ENCODE data around the gene ECHS1. TPM values are rescaled to one million over a fixed set of nuclear protein-coding genes. Genes with fewer than 3 reads are reported as not detected.

ECHS1 gene
- total and polyA plus RNA-seq, 2 experiments from 2014 or later: 82.2 to 150 TPM

DNA sequence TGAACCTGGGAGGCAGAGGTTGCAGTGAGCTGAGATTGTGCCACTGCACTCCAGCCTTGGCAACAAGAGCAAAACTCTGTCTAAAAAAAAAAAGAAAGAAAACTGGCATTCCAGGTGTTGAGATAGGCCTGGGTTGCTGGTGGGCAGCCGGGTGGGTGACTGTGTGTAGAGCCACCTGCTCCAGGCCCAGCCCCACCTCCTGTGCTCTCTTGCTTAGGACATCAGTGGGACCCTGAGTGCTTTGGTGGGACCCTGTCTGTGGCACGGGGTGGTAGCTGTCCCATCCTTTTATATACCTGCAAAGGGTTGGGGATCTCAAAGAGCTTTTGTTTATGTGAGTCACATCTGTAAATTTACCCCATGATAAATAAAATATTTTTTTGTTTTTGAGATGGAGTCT is 12.1 kb upstream of the ECHS1 start:
- Histone ChIP-seq H3K36me3 (ENCODE audit: low read depth) (no peaks in the 10 kb centered on the region; the same call in 1 of the 2 replicates), H3K27ac (no peak overlapping the region), H3K4me1 (ENCODE audit: insufficient read depth) (no peaks in the 10 kb centered on the region), H3K9me2 (ENCODE audit: insufficient read depth) (no peaks in the 10 kb centered on the region), H3K9me3 (ENCODE audit: low read depth) (no peaks in the 10 kb centered on the region), H3K79me2 (ENCODE audit: insufficient read depth) (no peaks in the 10 kb centered on the region), H3K9ac (no peak overlapping the region), H3K4me2 (ENCODE audit: unreplicated experiment) (no peak overlapping the region), H2AFZ (no peak overlapping the region), H3K27me3 (replicated peaks; ENCODE audit: insufficient read depth) (no peaks in the 10 kb centered on the region), H3F3A (ENCODE audit: insufficient read depth) (no peaks in the 10 kb centered on the region), H4K20me1 (ENCODE audit: insufficient read depth) (no peaks in the 10 kb centered on the region), H3K4me3 (no peak overlapping the region)
- TF ChIP-seq EZH2phosphoT487 (IDR thresholded peaks at IDR 0.05; ENCODE audit: insufficient read depth, low read depth) (no peak), EZH2 (IDR thresholded peaks at IDR 0.05; ENCODE audit: insufficient read depth, poor library complexity, severe bottlenecking) (no peak)
- DNase-seq: no peak
- WGBS, 2 experiments (ENCODE audit: low coverage in 1 of 2, low lambda C conversion rate in 2 of 2, missing lambda C conversion rate in 2 of 2): 89 to 96% methylated on average over 2 of the region's 2 CpGs
- in situ Hi-C loops (cut with MboI): no loop called here

GRCh38 chr10:133384071-133384470 is 10.9 kb upstream of the ECHS1 start:
- H3F3A ChIP-seq (ENCODE audit: insufficient read depth): no peaks in the 10 kb centered on the region
- in situ Hi-C loops (cut with MboI): no loop called here
- no peaks in the 10 kb centered on the region for H4K20me1 ChIP-seq (ENCODE audit: insufficient read depth)
- H3K4me1 ChIP-seq (ENCODE audit: insufficient read depth): no peaks in the 10 kb centered on the region
- H3K9me2 ChIP-seq (ENCODE audit: insufficient read depth): no peaks in the 10 kb centered on the region
- no peak overlapping the region for H3K4me3 ChIP-seq
- H3K36me3 ChIP-seq (ENCODE audit: low read depth): no peaks in the 10 kb centered on the region; the same call in 1 of the 2 replicates
- H3K79me2 ChIP-seq (ENCODE audit: insufficient read depth): no peaks in the 10 kb centered on the region
- H3K9me3 ChIP-seq (ENCODE audit: low read depth): no peaks in the 10 kb centered on the region
- no peak for DNase-seq
- no peak for TF ChIP-seq EZH2phosphoT487 (IDR thresholded peaks at IDR 0.05; ENCODE audit: insufficient read depth, low read depth)
- no peak for TF ChIP-seq EZH2 (IDR thresholded peaks at IDR 0.05; ENCODE audit: insufficient read depth, poor library complexity, severe bottlenecking)
- H3K27me3 ChIP-seq (replicated peaks; ENCODE audit: insufficient read depth): no peaks in the 10 kb centered on the region
- no peak overlapping the region for H3K27ac ChIP-seq
- H2AFZ ChIP-seq: no peak overlapping the region
- WGBS, 2 experiments (ENCODE audit: low coverage in 1 of 2, low lambda C conversion rate in 2 of 2, missing lambda C conversion rate in 2 of 2): 86 to 88% methylated on average over 13 of the region's 13 CpGs
- no peak overlapping the region for H3K9ac ChIP-seq
- no peak overlapping the region for H3K4me2 ChIP-seq (ENCODE audit: unreplicated experiment)

GRCh38 chr10:133383551-133383950 is 10.4 kb upstream of the ECHS1 start:
- no peaks in the 10 kb centered on the region for H3K9me2 ChIP-seq (ENCODE audit: insufficient read depth)
- no peak for TF ChIP-seq EZH2 (IDR thresholded peaks at IDR 0.05; ENCODE audit: insufficient read depth, poor library complexity, severe bottlenecking)
- no peak for TF ChIP-seq EZH2phosphoT487 (IDR thresholded peaks at IDR 0.05; ENCODE audit: insufficient read depth, low read depth)
- no peaks in the 10 kb centered on the region for H4K20me1 ChIP-seq (ENCODE audit: insufficient read depth)
- H3K4me2 ChIP-seq (ENCODE audit: unreplicated experiment): no peak overlapping the region
- no peaks in the 10 kb centered on the region for H3K9me3 ChIP-seq (ENCODE audit: low read depth)
- H3K27ac ChIP-seq: no peak overlapping the region
- H3K36me3 ChIP-seq (ENCODE audit: low read depth): no peaks in the 10 kb centered on the region; the same call in 1 of the 2 replicates
- no peak overlapping the region for H3K9ac ChIP-seq
- 96 to 97% methylated on average over 4 of the region's 4 CpGs for WGBS, 2 experiments (ENCODE audit: low coverage in 1 of 2, low lambda C conversion rate in 2 of 2, missing lambda C conversion rate in 2 of 2)
- no peak for DNase-seq
- H3K27me3 ChIP-seq (replicated peaks; ENCODE audit: insufficient read depth): no peaks in the 10 kb centered on the region
- no peak overlapping the region for H2AFZ ChIP-seq
- H3K4me1 ChIP-seq (ENCODE audit: insufficient read depth): no peaks in the 10 kb centered on the region
- no peaks in the 10 kb centered on the region for H3F3A ChIP-seq (ENCODE audit: insufficient read depth)
- in situ Hi-C loops (cut with MboI): no loop called here
- H3K4me3 ChIP-seq: no peak overlapping the region
- H3K79me2 ChIP-seq (ENCODE audit: insufficient read depth): no peaks in the 10 kb centered on the region

- Histone ChIP-seq H3K9me3 (ENCODE audit: low read depth) (no peaks in the 10 kb centered on the region), H3K4me2 (ENCODE audit: unreplicated experiment) (no peak overlapping the region), H3K27me3 (replicated peaks; ENCODE audit: insufficient read depth) (no peaks in the 10 kb centered on the region), H3K27ac (no peak overlapping the region), H3K4me3 (no peak overlapping the region), H3K36me3 (ENCODE audit: low read depth) (no peaks in the 10 kb centered on the region; the same call in 1 of the 2 replicates), H3F3A (ENCODE audit: insufficient read depth) (no peaks in the 10 kb centered on the region), H3K9me2 (ENCODE audit: insufficient read depth) (no peaks in the 10 kb centered on the region), H3K79me2 (ENCODE audit: insufficient read depth) (no peaks in the 10 kb centered on the region), H3K4me1 (ENCODE audit: insufficient read depth) (no peaks in the 10 kb centered on the region), H3K9ac (no peak overlapping the region), H4K20me1 (ENCODE audit: insufficient read depth) (no peaks in the 10 kb centered on the region), H2AFZ (no peak overlapping the region)
- 94 to 96% methylated on average over 8 of the region's 8 CpGs for WGBS, 2 experiments (ENCODE audit: low coverage in 1 of 2, low lambda C conversion rate in 2 of 2, missing lambda C conversion rate in 2 of 2)
- in situ Hi-C loops (cut with MboI): no loop called here
- no peak for TF ChIP-seq EZH2phosphoT487 (IDR thresholded peaks at IDR 0.05; ENCODE audit: insufficient read depth, low read depth)
- TF ChIP-seq EZH2 (IDR thresholded peaks at IDR 0.05; ENCODE audit: insufficient read depth, poor library complexity, severe bottlenecking): no peak
- DNase-seq: no peak
These were observed 7.9 kb upstream of the ECHS1 start for GRCh38 chr10:133381036-133381435.

Data from GM23248 (cell line).